CD4-positive, alpha-beta T cell treated with Interleukin-1 beta for 1 hour (primary cell): ENCODE results near the gene ZXDB.
"Not testable (repeated sequence)": the region's sequence is repeated elsewhere in the genome, so short reads cannot be mapped to it uniquely, and the experiment has no call there.

Experiments used
- DNase-seq, 2 donors: peaks; one replicate each; pipeline ENCODE4 v3.0.0-alpha.2; 2020 to 2022

The ZXDB gene

GRCh38 chrX:57591284-57592159 lies at the start of gene ZXDB:
TSS of gene ZXDB (plus strand) at chrX:57592011. CDS start at chrX:57592049, 38 bp downstream.
- peak; percentile 13 to 46 for DNase-seq

GRCh38 chrX:57565198-57565597 lies 26.6 kb upstream of the ZXDB start:
- no peak for DNase-seq

- peak in 1 of 2 donors; percentile 21 for DNase-seq
Measured at GRCh38 chrX:57573754-57574153, 18.1 kb upstream of the ZXDB start.

- DNase-seq = not testable (repeated sequence)
Measured at GRCh38 chrX:57582948-57583347, 8.9 kb upstream of the ZXDB start.

GRCh38 chrX:57583477-57583876 lies 8.3 kb upstream of the ZXDB start:
- DNase-seq = no peak

- no peak for DNase-seq
Measured at GRCh38 chrX:57586360-57586759, 5.5 kb upstream of the ZXDB start.

GRCh38 chrX:57587062-57587461 lies 4.7 kb upstream of the ZXDB start:
- no peak for DNase-seq

- no peak for DNase-seq
Measured at GRCh38 chrX:57587607-57588006, 4.2 kb upstream of the ZXDB start.

- DNase-seq = peak; percentile 35 to 37
Measured at GRCh38 chrX:57592160-57592893, 516 bp downstream of the ZXDB start.

- DNase-seq = peak; percentile 24 to 27
Measured at GRCh38 chrX:57592894-57593215, 1.0 kb downstream of the ZXDB start.

GRCh38 chrX:57595381-57595811 lies 3.6 kb downstream of the ZXDB start:
- DNase-seq = peak in 1 of 2 donors; percentile 33

GRCh38 chrX:57596109-57596508 lies 4.3 kb downstream of the ZXDB start:
- no peak for DNase-seq

- DNase-seq = no peak
Measured at GRCh38 chrX:57596516-57596915, 4.7 kb downstream of the ZXDB start.

- no peak for DNase-seq
Measured at GRCh38 chrX:57607295-57608187, 15.7 kb downstream of the ZXDB start.

GRCh38 chrX:57613351-57613750 lies 21.5 kb downstream of the ZXDB start:
- DNase-seq = not testable (repeated sequence)

GRCh38 chrX:57629438-57629837 lies 37.6 kb downstream of the ZXDB start:
- not testable (repeated sequence) for DNase-seq

- no peak for DNase-seq
Measured at GRCh38 chrX:57640674-57641016, 48.8 kb downstream of the ZXDB start.

GRCh38 chrX:57641338-57641737 lies 49.5 kb downstream of the ZXDB start:
- DNase-seq = no peak

- no peak for DNase-seq
Measured at GRCh38 chrX:57643698-57644097, 51.9 kb downstream of the ZXDB start.

- no peak for DNase-seq
Measured at GRCh38 chrX:57647020-57647419, 55.2 kb downstream of the ZXDB start.
